KMS-11 (cell line): ENCODE data around the gene CH25H.

Experiments used
- H2AFZ ChIP-seq: fragments of 200-600 bp; sonication (generic); 2 replicates; pipeline ENCODE4 v1.6.1; 2016; ENCODE audit warnings: antibody characterized with exemption, mixed run types, low read depth
- H3K27ac ChIP-seq: fragments of 200-600 bp; sonication (generic); 2 replicates; pipeline ENCODE4 v1.6.1; 2016; ENCODE audit warnings: mild to moderate bottlenecking, mixed run types
- H3K27me3 ChIP-seq: fragments of 200-600 bp; sonication (generic); 2 replicates; pipeline ENCODE4 v1.6.1; 2017; ENCODE audit warnings: mild to moderate bottlenecking, low read depth, mixed run types, moderate library complexity; ENCODE audit not compliant: insufficient read depth
- H3K36me3 ChIP-seq: fragments of 200-600 bp; sonication (generic); 2 replicates; pipeline ENCODE4 v1.6.1; 2017; ENCODE audit warnings: mild to moderate bottlenecking, mixed run types; ENCODE audit not compliant: insufficient read depth
- H3K4me1 ChIP-seq: fragments of 200-600 bp; sonication (generic); 2 replicates; pipeline ENCODE4 v1.6.1; 2016; ENCODE audit warnings: mild to moderate bottlenecking, low read depth, mixed run types; ENCODE audit not compliant: poor library complexity, severe bottlenecking
- H3K4me2 ChIP-seq: fragments of 200-600 bp; sonication (generic); 2 replicates; pipeline ENCODE4 v1.7.0; 2016; ENCODE audit warnings: mild to moderate bottlenecking, mixed run types
- H3K4me3 ChIP-seq: fragments of 200-600 bp; sonication (generic); IDR thresholded peaks from 2 replicates; pipeline ENCODE4 v1.6.1; 2017; ENCODE audit warnings: low read depth, low read length, mixed read lengths; ENCODE audit not compliant: insufficient read depth
- H3K79me2 ChIP-seq: fragments of 200-600 bp; sonication (generic); 2 replicates; pipeline ENCODE4 v1.6.1; 2016; ENCODE audit warnings: low read depth, mixed run types; ENCODE audit not compliant: insufficient read depth
- H3K9ac ChIP-seq: fragments of 200-600 bp; sonication (generic); 2 replicates; pipeline ENCODE4 v1.6.1; 2016; ENCODE audit warnings: mild to moderate bottlenecking, mixed run types
- H4K20me1 ChIP-seq: fragments of 200-600 bp; sonication (generic); 2 replicates; pipeline ENCODE4 v1.6.1; 2016; ENCODE audit warnings: mild to moderate bottlenecking, mixed run types; ENCODE audit not compliant: insufficient read depth
- TF ChIP-seq, protein P1 (sequence below): fragments of 200-600 bp; sonication (generic); conservative IDR thresholded peaks from 2 replicates; pipeline ENCODE4 v1.6.1; 2017; ENCODE audit warnings: low read depth, mild to moderate bottlenecking, antibody characterized with exemption, low read length, moderate library complexity, mixed read lengths

CH25H gene

DNA sequence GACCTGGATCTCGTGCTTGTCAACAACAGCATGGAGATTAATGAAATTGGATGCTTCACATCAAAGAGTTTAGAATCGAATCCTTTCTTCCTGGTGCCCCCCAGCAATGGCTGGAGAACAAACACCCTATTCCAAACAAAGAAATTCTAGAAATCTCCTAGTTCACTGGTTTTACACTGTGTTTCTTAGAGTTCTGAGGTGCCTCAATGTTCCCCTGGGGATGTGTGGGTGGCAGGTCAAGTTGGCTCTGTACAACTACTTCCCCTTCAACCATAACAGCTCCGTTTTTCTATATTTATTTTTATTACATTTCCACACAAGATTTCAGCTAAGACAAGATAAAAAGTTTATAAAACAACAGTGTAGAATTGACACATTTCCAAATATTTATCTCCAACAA lies 22.5 kb downstream of the CH25H start:
- Histone ChIP-seq H2AFZ (no peak overlapping the region), H3K27ac (no peak overlapping the region), H3K9ac (no peak overlapping the region), H3K4me2 (no peak overlapping the region), H4K20me1 (no peaks in the 10 kb centered on the region), H3K4me3 (no peak overlapping the region), H3K36me3 (no peaks in the 10 kb centered on the region), H3K27me3 (no peaks in the 10 kb centered on the region), H3K4me1 (no peaks in the 10 kb centered on the region), H3K79me2 (no peaks in the 10 kb centered on the region)
- TF ChIP-seq, protein P1, sequence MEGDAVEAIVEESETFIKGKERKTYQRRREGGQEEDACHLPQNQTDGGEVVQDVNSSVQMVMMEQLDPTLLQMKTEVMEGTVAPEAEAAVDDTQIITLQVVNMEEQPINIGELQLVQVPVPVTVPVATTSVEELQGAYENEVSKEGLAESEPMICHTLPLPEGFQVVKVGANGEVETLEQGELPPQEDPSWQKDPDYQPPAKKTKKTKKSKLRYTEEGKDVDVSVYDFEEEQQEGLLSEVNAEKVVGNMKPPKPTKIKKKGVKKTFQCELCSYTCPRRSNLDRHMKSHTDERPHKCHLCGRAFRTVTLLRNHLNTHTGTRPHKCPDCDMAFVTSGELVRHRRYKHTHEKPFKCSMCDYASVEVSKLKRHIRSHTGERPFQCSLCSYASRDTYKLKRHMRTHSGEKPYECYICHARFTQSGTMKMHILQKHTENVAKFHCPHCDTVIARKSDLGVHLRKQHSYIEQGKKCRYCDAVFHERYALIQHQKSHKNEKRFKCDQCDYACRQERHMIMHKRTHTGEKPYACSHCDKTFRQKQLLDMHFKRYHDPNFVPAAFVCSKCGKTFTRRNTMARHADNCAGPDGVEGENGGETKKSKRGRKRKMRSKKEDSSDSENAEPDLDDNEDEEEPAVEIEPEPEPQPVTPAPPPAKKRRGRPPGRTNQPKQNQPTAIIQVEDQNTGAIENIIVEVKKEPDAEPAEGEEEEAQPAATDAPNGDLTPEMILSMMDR, result no peak

DNA sequence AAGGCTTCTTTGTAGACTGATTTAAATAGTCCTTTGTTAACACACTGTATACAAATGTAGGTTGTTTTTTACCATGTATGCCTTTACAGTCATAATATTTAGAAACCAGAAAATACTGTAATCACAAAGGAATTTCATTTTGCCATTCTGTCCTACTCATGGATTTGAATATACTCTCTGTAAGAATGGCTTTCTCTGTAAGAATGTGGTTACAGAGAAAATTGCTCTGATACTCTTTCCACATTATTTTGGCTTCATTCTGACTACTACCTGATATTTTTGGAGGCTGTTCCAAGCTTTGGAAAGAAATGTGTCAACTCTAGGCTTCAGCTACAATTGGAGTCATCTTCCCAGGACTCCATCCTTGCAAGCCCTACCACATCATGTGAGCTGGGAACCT lies 23.5 kb downstream of the CH25H start:
- Histone ChIP-seq H4K20me1 (no peaks in the 10 kb centered on the region), H3K27ac (no peak overlapping the region), H3K4me3 (no peak overlapping the region), H3K79me2 (no peaks in the 10 kb centered on the region), H3K27me3 (no peaks in the 10 kb centered on the region), H3K4me2 (no peak overlapping the region), H3K9ac (no peak overlapping the region), H2AFZ (no peak overlapping the region), H3K4me1 (no peaks in the 10 kb centered on the region), H3K36me3 (no peaks in the 10 kb centered on the region)
- TF ChIP-seq, protein P1, result no peak

DNA sequence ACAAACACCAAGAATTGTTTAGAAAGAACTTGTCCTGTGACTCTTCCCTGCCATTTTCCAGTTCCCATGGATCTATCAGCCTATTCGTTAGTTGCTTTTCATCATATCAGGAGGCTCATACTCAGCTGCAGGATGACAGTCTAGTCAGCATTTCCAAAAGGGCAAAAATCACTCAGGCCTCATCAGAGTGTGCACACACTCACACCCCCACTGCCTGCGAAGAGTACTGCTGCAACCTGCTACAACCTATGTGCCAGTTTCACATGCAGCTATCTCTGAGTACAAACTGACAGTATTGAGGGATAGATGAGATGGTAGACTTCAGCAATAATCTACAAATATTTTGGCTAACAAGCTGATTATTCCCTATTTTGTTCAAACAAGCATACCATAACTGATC lies 24.2 kb downstream of the CH25H start:
- Histone ChIP-seq H3K27me3 (no peaks in the 10 kb centered on the region), H2AFZ (no peak overlapping the region), H3K4me2 (no peak overlapping the region), H3K9ac (no peak overlapping the region), H3K79me2 (no peaks in the 10 kb centered on the region), H3K4me3 (no peak overlapping the region), H4K20me1 (no peaks in the 10 kb centered on the region), H3K4me1 (no peaks in the 10 kb centered on the region), H3K27ac (no peak overlapping the region), H3K36me3 (no peaks in the 10 kb centered on the region)
- TF ChIP-seq, protein P1, result no peak

GRCh38 chr10:89175816-89176215 lies 31.3 kb downstream of the CH25H start:
- H3K4me2 ChIP-seq, result no peak overlapping the region

More at GRCh38 chr10:89175816-89176215, 31.3 kb downstream of the CH25H start:
- TF ChIP-seq, protein P1, result no peak
- no peak overlapping the region for H3K4me3 ChIP-seq
- H3K4me1 ChIP-seq, result no peaks in the 10 kb centered on the region
- H3K79me2 ChIP-seq, result no peaks in the 10 kb centered on the region
- H3K36me3 ChIP-seq, result no peaks in the 10 kb centered on the region; the same call in 1 of the 2 replicates
- no peak overlapping the region for H2AFZ ChIP-seq
- H3K9ac ChIP-seq, result no peak overlapping the region
- no peaks in the 10 kb centered on the region for H4K20me1 ChIP-seq
- H3K27ac ChIP-seq, result no peak overlapping the region
- no peaks in the 10 kb centered on the region for H3K27me3 ChIP-seq
